HG03558 (cell line): ENCODE results near the gene GALNT16.
"Not testable (repeated sequence)": the region's sequence is repeated elsewhere in the genome, so short reads cannot be mapped to it uniquely, and the experiment has no call there.

Experiments used
- ATAC-seq: cut with Tn5 transposase; IDR thresholded peaks from one replicate; pipeline ENCODE4 v1.9.1; 2021; ENCODE audit warnings: moderate number of reproducible peaks; ENCODE audit not compliant: unreplicated experiment; ENCODE audit errors: extremely low read depth

Gene GALNT16

DNA sequence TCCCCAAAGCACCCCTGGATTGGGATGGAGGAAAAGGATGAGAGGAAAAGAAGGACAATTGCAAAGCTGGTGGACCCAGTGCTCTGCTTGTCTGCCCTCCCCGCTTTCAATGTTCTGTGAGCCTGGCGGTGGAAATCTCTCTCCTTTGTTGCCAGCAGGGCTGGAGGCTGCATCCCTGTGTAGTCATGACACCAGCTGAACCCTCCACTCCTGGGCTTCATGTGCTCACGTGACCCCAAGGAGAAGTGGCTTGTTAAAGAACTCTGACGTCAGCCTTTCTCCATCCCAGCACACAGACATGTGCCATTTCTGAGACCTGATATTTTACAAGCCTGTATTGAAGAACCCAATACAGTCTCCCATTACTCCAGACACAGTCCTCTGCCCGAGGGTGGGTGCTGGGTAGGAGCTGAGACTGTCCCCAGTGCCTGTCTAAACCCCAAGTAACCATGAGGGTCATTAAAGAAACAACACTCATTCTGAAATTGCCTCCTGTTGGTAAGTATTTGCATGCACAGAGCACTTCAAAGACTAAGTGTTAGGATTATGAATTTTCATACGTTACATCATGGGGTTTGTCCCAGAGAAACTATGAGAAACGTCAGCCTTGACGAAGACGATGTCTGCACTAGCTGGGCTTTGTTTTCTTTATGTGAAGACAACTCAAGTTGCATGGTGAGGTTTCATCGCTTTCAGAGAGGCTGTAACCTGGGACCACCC, 21.7 kb downstream of the GALNT16 start:
- no peak for ATAC-seq

DNA sequence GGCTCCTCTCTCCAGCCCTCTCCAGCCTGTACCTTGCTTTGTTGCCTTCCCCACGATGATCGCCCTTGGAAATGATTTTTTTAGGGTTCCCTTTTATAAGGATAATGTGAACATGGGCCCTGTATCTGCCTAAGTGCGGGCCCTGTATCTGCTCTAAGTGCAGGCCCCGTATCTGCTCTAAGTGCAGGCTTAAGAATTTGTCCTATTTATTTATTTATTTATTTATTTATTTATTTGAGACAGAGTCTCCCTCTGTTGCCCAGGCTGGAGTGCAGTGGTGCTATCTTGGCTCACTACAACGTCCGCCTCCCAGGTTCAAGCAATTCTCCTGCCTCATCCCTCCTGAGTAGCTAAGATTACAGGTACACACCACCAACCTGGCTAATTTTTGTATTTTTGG, 22.5 kb downstream of the GALNT16 start:
- no peak for ATAC-seq

DNA sequence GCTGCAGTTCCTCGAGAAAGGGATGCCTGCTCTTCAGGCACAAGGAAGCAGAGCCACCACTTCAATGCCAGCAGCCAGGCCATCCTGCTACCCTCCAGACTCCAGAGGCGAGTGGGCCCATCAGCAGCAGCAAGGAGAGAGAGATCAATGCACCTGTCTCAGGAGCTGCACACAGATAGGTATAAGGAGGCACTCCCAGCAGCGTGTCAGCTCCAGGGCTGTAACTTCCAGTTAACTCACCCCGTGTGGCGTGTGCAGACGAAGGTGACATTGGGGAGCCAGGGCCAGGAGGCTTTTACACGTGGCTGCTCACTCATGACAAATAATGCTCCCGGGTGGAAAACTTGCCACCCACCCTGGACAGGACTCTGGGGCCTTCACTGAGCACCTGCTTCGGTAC, 24.2 kb downstream of the GALNT16 start:
- ATAC-seq, result no peak

DNA sequence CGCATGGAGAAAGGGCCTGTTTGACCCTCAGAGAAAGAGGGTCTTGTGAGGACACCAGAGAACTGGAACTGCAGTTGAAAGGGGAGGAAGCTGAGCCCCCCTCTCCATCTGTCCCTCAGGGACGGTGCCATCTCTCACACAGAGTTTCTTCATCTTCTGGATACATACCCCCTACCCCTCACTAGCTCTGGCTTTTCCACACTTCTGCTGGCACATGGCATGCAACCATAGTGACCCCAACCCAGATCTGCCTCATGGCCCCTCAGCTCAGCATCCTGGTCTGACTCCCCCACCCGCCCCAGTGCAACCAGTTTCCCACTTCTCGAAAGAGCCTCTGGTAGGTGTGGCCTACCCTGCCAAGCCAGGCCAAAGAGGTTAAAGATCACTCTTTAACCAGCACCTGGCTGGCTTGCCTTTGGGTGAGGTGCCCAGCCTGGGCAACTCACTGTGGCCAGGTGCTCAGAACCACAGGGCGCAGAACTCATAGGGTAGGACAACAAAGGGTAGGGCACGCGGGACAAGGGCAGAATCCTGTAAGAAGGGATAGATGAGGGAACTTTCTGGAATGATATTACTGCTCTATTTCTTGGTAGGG, 25.8 kb downstream of the GALNT16 start:
- ATAC-seq, result no peak

DNA sequence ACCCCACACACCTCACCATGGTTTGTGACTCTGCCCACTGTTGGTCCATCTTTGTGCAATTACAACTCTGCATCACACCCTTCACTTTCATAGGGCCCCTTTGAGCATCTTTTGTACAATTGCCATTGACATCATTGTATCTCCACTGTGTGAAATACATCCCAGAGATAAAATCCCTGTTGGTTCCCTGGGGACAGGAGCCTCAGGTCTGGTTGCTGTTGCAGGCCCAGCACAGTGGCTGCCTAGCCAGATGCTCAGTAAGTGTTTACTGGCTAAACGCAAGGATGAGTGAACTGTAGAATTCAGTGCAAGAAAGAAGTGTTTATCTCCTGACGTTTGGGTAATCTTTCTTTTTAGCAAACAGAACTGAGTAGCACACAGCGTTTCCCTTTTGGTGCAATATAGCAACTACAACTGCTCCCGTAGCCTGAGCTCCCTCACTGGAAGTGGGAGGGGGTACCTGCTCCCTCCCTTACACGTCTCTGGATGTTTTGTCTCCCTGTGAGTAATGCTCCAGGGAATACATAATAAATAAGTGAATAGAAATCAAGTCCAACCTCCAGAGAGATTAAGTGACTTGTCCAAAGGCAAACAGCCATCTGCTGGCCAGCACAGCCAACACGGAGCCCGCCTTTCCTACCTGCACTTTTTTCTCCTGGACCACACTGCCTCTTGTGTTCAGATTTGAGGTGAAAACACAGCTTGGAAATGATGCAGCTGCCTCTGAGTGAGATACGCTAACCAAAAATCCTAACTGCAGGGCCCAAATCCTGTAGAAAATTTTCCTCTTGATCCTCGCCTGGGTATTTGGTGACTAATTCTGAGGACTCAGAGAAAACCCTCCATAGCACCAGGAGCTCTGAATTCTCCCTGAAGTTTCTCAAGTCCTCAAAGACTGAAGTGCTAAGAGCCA, 27.4 kb downstream of the GALNT16 start:
- ATAC-seq, result no peak

DNA sequence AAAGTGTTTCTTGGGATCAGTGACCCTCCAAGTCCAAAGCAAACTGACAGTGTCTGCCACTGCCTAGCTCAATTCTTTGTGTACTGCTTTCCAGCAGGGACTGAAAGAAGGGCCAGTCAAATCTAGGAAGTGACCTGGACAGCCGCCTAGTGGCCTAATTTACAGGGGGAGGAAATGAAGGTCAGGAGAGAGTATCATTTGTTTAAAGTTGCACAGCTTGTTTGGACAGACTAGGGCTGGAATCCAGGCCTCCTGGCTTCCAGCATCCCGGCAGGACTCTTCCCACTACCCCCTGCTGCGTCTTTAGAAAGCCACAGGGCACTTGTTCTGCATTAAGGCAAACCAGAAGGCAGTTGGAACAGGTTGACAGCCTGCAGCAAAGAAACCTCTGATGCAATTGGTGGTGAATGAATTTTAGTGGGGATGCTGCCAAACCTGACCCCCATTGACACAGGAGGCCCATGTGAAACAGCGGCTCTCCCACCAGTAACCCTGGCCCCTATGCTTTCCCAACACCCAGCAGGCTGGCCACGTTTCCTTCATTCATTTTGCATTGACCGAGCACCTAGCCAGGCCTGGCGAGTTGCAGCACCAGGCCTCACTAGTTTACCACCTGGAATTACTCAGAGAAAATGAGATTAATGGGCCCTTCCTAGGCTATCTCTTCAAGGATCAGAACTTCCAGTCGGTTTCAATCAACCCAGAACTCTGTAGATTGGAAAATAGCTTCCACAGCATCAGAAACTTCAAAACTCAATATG, 28.2 kb downstream of the GALNT16 start:
- no peak for ATAC-seq

DNA sequence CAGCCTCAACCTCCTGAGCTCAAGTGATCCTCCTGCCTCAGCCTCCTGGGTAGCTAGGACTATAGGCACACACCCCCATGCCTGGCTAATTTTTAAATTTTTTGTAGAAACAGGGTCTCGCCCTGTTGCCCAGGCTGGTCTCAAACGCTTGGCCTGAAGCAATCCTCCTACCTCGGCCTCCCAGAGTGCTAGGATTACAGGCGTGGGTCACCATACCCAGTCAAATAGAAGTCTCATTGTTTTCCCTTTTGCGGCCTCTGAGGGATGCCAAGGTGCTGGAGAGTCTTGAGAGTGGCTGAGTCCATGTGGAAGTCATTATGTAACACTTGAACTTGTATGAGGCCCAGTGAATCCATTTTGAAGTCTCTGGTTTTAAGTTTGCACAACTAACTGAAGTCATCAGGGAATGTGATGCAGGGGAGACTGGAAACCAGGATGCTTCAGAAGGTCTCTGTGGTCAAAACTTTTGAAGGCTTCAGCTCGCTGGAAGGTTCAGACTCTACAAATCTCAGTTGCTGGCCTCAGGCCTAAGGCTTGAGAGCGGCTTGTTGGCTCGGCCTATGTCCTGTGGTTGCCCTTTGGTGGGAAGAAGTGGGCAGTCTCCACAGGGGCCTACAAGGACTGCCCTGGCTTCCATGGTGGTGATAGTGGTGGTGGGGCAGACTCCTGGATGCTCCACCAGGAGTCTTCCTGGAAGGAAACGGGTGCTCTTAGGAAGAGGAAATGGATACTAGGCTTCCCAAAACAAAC, 29.2 kb downstream of the GALNT16 start:
- ATAC-seq, result no peak

DNA sequence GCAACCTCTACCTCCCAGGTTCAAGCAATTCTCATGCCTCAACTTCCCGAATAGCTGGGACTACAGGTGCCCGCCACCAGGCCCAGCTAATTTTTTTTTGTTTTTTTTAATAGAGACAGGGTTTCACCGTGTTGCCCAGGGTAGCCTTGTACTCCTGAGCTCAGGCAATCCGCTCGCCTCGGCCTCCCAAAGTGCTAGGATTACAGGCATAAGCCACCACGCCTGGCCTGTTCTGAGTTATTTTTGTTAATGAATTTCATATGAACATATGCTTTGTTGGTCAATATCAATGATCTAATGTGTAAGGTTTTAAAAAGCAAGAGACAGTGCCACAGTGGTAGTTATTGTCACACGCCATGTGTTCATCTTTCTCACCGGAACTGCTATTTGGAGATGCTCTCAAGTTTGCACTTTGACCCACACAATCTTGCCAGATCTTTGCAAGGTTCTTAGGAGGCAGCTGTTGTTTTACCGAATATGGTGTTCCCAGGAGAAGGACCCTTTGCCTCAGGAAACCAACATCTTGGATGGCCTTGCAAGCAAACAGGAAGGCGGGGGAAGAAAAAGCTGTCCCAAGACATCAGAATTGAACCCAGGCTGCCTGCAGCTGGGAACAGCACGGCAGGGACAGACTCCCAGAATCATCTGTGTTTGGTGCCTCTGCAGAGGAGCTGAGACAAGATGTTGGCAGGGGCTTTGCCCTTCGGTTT, 30.0 kb downstream of the GALNT16 start:
- ATAC-seq, result no peak

DNA sequence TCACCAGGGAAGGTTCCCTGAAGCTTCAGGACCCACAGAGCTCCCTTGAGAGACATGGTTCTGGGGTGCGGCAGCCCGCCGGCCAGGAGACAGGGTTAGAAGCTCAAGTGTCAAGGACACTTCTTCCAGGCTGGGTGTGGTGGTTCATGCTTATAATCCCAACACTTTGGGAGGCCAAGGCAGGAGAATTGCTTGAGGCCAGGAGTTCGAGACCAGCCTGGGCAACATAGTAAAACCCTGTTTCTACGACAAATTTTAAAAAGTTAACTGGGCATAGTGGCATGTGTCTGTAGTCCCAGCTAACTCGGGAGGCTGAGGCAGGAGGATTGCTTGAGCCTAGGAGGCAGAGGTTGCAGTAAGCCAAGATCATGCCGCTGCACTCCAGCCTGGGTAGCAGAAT, 30.9 kb downstream of the GALNT16 start:
- not testable (repeated sequence) for ATAC-seq

DNA sequence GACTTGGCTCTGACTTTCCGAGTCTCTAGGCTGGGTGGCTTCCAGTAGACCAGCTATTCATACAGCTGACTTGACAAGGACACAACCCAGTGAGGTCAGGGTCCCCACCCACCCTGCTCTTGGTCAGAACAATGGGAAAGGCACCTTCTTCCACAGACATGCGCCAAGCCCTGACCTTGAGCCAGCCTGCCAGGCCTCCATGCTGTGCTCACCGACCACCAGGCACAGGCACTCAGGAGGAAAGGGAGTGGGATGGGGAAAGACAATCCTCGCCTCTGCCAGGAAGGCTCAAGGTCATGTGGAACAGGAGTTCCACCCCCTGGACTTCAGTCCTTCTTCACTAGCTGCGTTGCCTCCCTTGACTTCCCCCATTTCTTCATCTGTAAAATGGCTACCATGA, 31.4 kb downstream of the GALNT16 start:
- ATAC-seq, result no peak

DNA sequence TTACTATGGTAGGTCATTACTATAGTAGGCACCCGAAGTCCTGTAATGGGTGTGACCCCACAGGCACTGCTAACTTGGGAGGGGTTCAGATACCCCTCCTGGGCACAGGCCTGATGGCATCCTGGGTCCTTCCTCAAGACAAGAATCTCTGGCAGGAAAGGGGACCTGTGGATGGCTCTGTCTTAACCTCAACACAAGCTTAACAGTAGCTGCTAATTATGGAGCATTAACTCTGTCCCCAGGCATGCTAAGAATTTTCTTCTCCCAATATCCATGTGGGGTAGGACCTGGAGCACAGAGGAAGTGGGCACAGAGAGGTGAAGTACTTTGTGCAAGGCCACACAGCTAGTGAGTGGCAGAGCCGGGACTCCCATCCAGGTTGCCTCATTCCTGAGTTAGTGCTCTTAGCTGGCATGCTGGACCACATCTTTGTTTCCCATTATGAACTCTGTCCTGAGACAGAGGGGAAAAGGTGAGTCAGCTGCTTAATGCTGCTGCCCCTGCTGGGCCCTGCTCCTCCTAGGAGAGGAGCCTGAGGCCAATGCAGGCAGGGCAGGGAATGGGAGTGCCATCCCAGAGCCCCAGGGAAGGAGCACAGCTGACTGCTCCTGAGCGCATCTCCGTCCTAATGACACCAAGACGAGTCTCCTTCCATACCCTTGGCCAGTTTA, 32.1 kb downstream of the GALNT16 start:
- no peak for ATAC-seq

DNA sequence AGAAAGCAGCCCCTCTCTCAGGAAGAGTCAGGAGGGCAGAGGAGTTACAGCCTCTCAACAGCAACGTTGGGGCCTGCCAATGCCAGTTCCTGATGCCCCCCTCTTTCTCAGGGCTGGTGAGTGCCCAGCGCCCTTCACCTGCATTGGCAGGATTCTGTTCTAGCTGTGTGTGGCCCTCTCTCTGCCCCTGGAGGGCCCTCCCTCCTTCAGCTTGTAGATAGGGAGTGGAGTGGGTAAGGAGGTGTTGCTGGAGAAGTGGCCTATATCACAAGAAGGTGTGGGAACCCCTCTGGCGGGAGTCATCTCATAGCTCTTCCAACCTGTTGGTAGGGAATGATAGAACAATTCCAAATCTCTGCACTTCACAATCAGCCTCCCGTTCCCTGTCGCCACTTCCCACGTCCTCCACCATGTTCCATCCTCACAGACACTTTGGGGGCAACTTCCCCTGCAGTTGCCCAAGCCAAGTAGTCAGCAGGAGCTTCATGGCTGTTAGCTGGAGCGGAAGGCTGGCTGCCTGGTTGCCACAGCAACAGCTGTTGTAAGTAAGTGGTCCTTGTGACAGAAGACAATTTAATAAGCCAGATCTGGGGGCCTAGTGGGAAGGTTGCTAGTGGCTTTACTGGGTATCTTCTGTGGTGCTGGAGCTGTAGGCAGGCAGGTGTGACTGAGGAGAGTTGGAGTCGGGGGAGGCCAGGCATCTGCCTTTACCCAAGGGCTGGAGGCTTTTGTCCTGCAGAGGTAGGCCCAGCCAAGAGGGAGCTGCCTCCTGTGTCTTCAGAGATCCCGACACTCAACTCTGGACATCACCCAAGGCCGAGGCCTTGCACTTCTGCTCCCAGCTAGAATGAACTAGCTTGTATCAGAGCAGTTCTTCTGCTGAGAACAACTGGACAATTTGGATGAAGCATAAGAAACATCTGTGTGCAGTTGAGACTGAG, 38.4 kb downstream of the GALNT16 start:
- no peak for ATAC-seq

DNA sequence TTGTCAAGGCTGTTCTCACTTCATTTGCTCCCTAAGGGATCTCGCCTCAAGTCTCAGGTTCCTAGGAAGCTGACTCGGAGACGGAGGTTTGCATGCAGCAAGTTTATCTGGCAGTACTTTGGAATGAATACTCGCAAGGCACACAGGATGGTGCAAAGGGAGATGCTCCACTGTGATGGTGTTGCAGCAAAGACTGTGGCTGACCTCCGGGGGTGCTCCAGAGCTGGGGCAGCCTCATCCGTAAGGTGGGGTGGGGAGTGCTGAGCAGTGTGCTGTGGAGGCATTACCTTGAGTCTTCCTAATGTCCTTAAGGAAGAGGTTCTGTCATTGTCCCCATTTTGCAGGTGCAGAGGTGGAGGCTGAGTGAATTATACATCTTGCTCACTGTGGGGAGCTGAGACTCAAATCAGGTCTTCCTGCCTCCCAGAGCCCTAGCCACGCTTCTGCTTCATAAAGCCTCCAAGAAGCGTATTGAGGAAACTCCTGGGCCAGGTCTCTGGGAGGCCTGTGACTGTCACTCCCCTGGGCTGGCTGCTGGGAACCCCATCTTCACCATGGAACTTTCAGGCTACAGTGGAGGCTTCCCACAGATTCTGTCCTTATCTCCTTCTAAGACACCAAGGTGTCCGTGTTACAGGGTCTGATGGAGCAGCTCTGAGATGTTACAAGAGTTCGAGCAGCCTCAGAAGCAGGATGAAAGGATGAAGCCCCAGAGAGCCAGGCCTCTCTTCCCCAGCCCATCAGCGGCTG, 39.5 kb downstream of the GALNT16 start:
- no peak for ATAC-seq

DNA sequence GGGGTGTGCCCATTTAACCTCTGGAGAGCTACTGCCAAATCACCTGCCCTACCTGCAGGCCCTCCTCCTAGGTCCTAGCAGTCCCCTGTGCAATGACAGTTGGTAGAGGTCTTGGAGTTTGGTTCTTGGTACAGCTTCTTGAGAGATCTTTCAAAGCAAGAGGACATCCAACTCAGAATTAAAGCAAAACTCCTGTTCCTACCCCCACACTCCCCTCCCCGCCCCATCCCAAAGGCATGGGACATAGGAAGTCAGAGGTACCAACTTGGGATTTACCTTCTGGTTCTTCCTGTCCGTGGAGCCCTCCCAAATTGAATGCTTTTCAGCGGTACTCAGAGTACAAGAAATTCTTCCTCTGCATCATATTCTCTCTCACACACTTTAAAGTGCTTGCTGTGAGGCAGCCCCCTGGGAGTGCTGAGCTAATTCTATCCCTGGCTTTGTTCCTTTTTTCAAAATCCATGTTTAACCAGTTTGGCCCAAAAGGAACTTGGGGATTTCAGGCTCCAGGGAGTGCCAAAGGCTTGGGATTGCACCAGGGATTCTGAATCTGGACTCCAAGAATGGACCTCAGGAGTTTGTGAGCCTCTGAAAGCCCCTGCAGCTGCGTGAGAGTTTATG, 40.8 kb downstream of the GALNT16 start:
- ATAC-seq, result no peak

DNA sequence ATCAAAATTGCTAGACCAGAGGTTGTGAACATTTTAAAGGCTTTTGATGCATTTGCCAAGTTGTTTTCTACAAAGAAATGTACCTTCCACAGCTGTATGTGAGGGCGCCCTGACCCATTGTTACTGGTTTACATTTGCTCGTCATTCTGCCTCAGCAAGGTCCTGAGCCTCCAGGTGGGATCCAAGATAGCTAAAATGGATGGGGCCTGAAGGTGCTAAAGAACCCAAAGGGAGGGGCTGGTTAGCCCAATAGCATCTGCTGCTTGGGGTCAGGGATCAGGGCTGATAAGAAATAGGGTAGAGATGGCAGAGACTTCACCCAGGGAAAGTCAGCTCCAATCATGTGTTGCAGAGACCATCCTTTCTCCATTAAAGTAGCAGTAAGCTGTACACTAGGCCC, 43.1 kb downstream of the GALNT16 start:
- ATAC-seq, result no peak

DNA sequence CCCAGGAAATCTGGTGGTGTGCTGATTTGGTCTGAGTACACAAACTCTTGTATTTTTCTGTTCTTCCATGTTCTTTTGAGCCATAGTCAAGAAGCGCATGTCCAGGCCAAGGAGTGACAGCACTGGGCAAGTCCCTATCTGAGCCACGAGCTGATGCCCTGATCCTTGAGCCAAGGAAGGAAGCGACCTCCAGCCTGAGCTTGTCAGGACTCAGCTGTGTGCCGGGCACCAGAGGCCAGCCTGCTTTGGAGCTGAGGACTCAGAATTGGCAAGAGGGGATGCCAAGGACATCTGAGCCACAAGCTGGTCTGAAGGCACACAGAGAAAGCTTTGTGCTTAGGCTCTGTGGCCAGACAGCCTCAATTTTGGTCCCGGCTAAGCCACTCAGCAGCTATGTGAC, 52.6 kb downstream of the GALNT16 start:
- no peak for ATAC-seq

DNA sequence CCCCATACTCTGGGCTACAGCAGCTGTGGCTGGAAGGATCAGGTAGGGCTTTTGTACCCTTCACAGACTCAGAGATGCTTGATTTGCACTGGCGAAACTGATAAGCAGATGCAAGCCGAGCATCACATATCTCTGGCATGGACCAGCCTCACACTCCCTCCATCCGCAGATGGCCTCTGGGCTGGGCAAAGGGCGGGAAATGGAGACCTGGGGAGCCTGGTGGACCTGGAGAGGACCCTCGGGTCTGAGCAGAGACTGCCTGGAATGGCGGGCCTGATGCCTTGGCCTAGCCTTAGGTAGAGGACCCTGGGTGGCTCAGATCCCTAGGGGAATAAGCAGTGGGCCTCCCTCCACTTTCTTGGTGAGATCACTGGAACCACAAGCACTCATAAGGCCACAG, 53.2 kb downstream of the GALNT16 start:
- no peak for ATAC-seq
